IMR-90 (cell line): ENCODE measurements around the gene GPX4. TPM values are rescaled to one million over a fixed set of nuclear protein-coding genes. Genes with fewer than 3 reads are reported as not detected.
A peak's percentile ranks its signal among the peaks of the same experiment; 100 is the strongest.

Experiments used
- ATAC-seq: fragments of 200-7000 bp; cut with Tn5 transposase; 2 replicates; pipeline ENCODE4 v1.9.1; 2020; ENCODE audit warnings: low read depth, mild to moderate bottlenecking, moderate library complexity
- BruUV-seq: library from RNA; stranded (reverse); fragments of 400-500 nt; replicated peaks from 2 replicates; lab custom pipeline; 2021; lab: Mats Ljungman, UMichigan
- CTCF ChIA-PET: fragments of 300-600 bp; formaldehyde crosslinking; extraction: SDS; loops from one replicate; lab custom pipeline; 2021; ENCODE audit warnings: antibody characterized with exemption; lab: Yijun Ruan, JAX
- POLR2A ChIA-PET: fragments of 300-600 bp; sonication (Branson Sonifier 250); formaldehyde crosslinking; loops from one replicate; lab custom pipeline; 2022; ENCODE audit warnings: antibody characterized with exemption; ENCODE audit not compliant: unreplicated experiment; lab: Charles Lee
- DNase-seq: peaks from one replicate; pipeline ENCODE4 v3.0.0; 2013
- H2AFZ ChIP-seq: replicated peaks from 2 replicates; pipeline ENCODE3; 2013; ENCODE audit warnings: low read length, mild to moderate bottlenecking; ENCODE audit not compliant: poor library complexity
- H2AK5ac ChIP-seq: 2 replicates; pipeline ENCODE4 v1.6.1; 2013; ENCODE audit warnings: low read depth, low read length, inconsistent platforms
- H2AK9ac ChIP-seq: replicated peaks from 2 replicates; pipeline ENCODE3; 2013; ENCODE audit warnings: mild to moderate bottlenecking, low read depth, low read length, moderate library complexity; ENCODE audit not compliant: poor library complexity
- H2BK120ac ChIP-seq: 2 replicates; pipeline ENCODE4 v1.6.1; 2013; ENCODE audit warnings: low read depth, low read length, inconsistent platforms
- H2BK15ac ChIP-seq: 3 replicates; pipeline ENCODE4 v1.6.1; 2013; ENCODE audit warnings: low read depth, low read length, inconsistent platforms
- H2BK20ac ChIP-seq: 2 replicates; pipeline ENCODE4 v1.6.1; 2013; ENCODE audit warnings: low read depth, mild to moderate bottlenecking, inconsistent platforms, low read length, moderate library complexity
- H2BK5ac ChIP-seq: 2 replicates; pipeline ENCODE4 v1.6.1; 2013; ENCODE audit warnings: mild to moderate bottlenecking, low read depth, low read length, inconsistent platforms; ENCODE audit not compliant: poor library complexity, severe bottlenecking
- H3K14ac ChIP-seq: replicated peaks from 2 replicates; pipeline ENCODE4 v1.6.1; 2013; ENCODE audit warnings: low read depth, low read length, inconsistent platforms
- H3K18ac ChIP-seq: 2 replicates; pipeline ENCODE4 v1.6.1; 2013; ENCODE audit warnings: low read depth, low read length, control low read depth
- H3K23ac ChIP-seq: 2 replicates; pipeline ENCODE4 v1.6.1; 2013; ENCODE audit warnings: low read depth, low read length, inconsistent platforms
- H3K27ac ChIP-seq: 2 replicates; pipeline ENCODE4 v1.5.1; 2013; ENCODE audit warnings: mild to moderate bottlenecking, control low read depth, low read length; ENCODE audit not compliant: insufficient read depth
- H3K27me3 ChIP-seq: 2 replicates; pipeline ENCODE4 v1.6.1; 2013; ENCODE audit warnings: low read length; ENCODE audit not compliant: control insufficient read depth, insufficient read depth
- H3K36me3 ChIP-seq: 2 replicates; pipeline ENCODE4 v1.6.1; 2013; ENCODE audit warnings: low read length, mixed read lengths; ENCODE audit not compliant: control insufficient read depth, insufficient read depth
- H3K4ac ChIP-seq: 2 replicates; pipeline ENCODE4 v1.6.1; 2013; ENCODE audit warnings: low read depth, low read length, inconsistent platforms
- H3K4me1 ChIP-seq: 2 replicates; pipeline ENCODE4 v1.6.1; 2013; ENCODE audit warnings: low read length, mixed read lengths; ENCODE audit not compliant: control insufficient read depth, insufficient read depth
- H3K4me2 ChIP-seq: 2 replicates; pipeline ENCODE4 v1.6.1; 2013; ENCODE audit warnings: low read depth, mild to moderate bottlenecking, control low read depth, low read length, moderate library complexity
- H3K4me3 ChIP-seq: 2 replicates; pipeline ENCODE4 v1.5.1; 2013; ENCODE audit warnings: low read depth, mild to moderate bottlenecking, control low read depth, low read length, moderate library complexity; ENCODE audit not compliant: insufficient read depth
- H3K56ac ChIP-seq: 2 replicates; pipeline ENCODE4 v1.6.1; 2013; ENCODE audit warnings: low read length, inconsistent platforms; ENCODE audit not compliant: insufficient read depth; ENCODE audit errors: extremely low read depth
- H3K79me1 ChIP-seq, 2 experiments: 2 replicates each; pipeline ENCODE4 v1.6.1; 2013; ENCODE audit warnings: low read length in 2 of 2, inconsistent platforms in 1 of 2, low read depth in 1 of 2
- H3K9ac ChIP-seq: 2 replicates; pipeline ENCODE4 v1.6.1; 2013; ENCODE audit warnings: low read depth, low read length, control low read depth
- H3K9me1 ChIP-seq: 2 replicates; pipeline ENCODE4 v1.6.1; 2013; ENCODE audit warnings: low read length, inconsistent platforms; ENCODE audit not compliant: insufficient read depth
- H3K9me3 ChIP-seq: 2 replicates; pipeline ENCODE4 v1.6.1; 2013; ENCODE audit warnings: low read length; ENCODE audit not compliant: control insufficient read depth, insufficient read depth
- H4K20me1 ChIP-seq: 2 replicates; pipeline ENCODE4 v1.6.1; 2013; ENCODE audit warnings: low read length, inconsistent platforms; ENCODE audit not compliant: insufficient read depth
- H4K5ac ChIP-seq: 2 replicates; pipeline ENCODE4 v1.6.1; 2013; ENCODE audit warnings: mild to moderate bottlenecking, low read depth, low read length, control low read depth
- H4K8ac ChIP-seq, 2 experiments: 2 replicates each; pipeline ENCODE4 v1.6.1; 2013; ENCODE audit warnings: low read depth in 2 of 2, low read length in 2 of 2, control low read depth in 1 of 2, inconsistent platforms in 1 of 2
- H4K91ac ChIP-seq: 2 replicates; pipeline ENCODE4 v1.6.1; 2013; ENCODE audit warnings: low read depth, low read length, inconsistent platforms; ENCODE audit not compliant: insufficient read depth
- BHLHE40 ChIP-seq: fragments of 150-350 bp; IDR thresholded peaks from 2 replicates; pipeline ENCODE4 v1.6.1; 2016; ENCODE audit warnings: mild to moderate bottlenecking, low read depth, low read length
- CTCF ChIP-seq: conservative IDR thresholded peaks from 2 replicates; pipeline ENCODE4 v1.5.1; 2012; ENCODE audit warnings: mild to moderate bottlenecking, low read depth, low read length, improper control_type of control experiment
- ELK1 ChIP-seq: fragments of 150-350 bp; IDR thresholded peaks from 2 replicates; pipeline ENCODE4 v1.6.1; 2016; ENCODE audit warnings: low read depth, mild to moderate bottlenecking, low read length, moderate library complexity, borderline replicate concordance
- FOS ChIP-seq: fragments of 150-350 bp; IDR thresholded peaks from 2 replicates; pipeline ENCODE4 v1.6.1; 2016; ENCODE audit warnings: low read depth, low read length
- MAFK ChIP-seq: IDR thresholded peaks from 2 replicates; pipeline ENCODE4 v1.6.1; 2012; ENCODE audit warnings: low read depth, low read length, improper control_type of control experiment
- MAZ ChIP-seq: IDR thresholded peaks from 2 replicates; pipeline ENCODE4 v1.6.1; 2012; ENCODE audit warnings: low read depth, mild to moderate bottlenecking, low read length, improper control_type of control experiment, moderate library complexity, borderline replicate concordance
- RAD21 ChIP-seq: IDR thresholded peaks from 2 replicates; pipeline ENCODE4 v1.6.1; 2012; ENCODE audit warnings: low read length, improper control_type of control experiment
- RCOR1 ChIP-seq: IDR thresholded peaks from 2 replicates; pipeline ENCODE4 v1.6.1; 2012; ENCODE audit warnings: mild to moderate bottlenecking, low read length, improper control_type of control experiment; ENCODE audit not compliant: insufficient replicate concordance
- RFX5 ChIP-seq: IDR thresholded peaks from 2 replicates; pipeline ENCODE4 v1.8.0; 2012; ENCODE audit warnings: low read depth, mild to moderate bottlenecking, low read length, moderate library complexity
- SMC3 ChIP-seq: fragments of 150-350 bp; IDR thresholded peaks from 2 replicates; pipeline ENCODE4 v1.6.1; 2016; ENCODE audit warnings: low read depth, mild to moderate bottlenecking, antibody characterized with exemption, low read length, moderate library complexity
- WGBS, 2 experiments: methylation state at CpG; one replicate each; pipeline versions ENCODE4 v1.1.5 to v1.1.7; 2013; ENCODE audit warnings: missing lambda C conversion rate in 2 of 2; ENCODE audit not compliant: insufficient read length in 1 of 2; ENCODE audit errors: extremely low coverage in 2 of 2; 5-methylcytosine and 5-hydroxymethylcytosine counted together
- dilution Hi-C: fragments of 300-500 bp; cut with HindIII; formaldehyde crosslinking; loops from one replicate; pipeline ENCODE4 v1.14.3; 2018; ENCODE audit warnings: low sequenced_read_pairs; ENCODE audit not compliant: unreplicated experiment
- in situ Hi-C: fragments of 300-500 bp; cut with MboI; formaldehyde crosslinking; loops from 3 replicates; pipeline ENCODE4 v1.14.3; 2019; ENCODE audit warnings: low sequenced_read_pairs, inconsistent platforms, mixed read lengths
- intact Hi-C: fragments of 100-400 bp; cut with micrococcal nuclease; formaldehyde crosslinking; loops from 2 replicates; pipeline ENCODE4 v1.10.0; 2022
- polyA plus RNA-seq, 3 experiments: library from polyadenylated mRNA; depleted of rRNA; stranded (reverse); fragments of >200 nt; gene quantifications; 2 replicates each; pipeline ENCODE4 v1.2.3, GENCODE V29; 2012; ENCODE audit warnings: low replicate concordance in 1 of 3
- total RNA-seq: library from RNA; depleted of rRNA; stranded (reverse); fragments of >200 nt; gene quantifications from 2 replicates; pipeline ENCODE4 v1.2.3, GENCODE V29; 2012

The GPX4 gene
- total and polyA plus RNA-seq, 2 of the 4 experiments (the other 2 are of a cell fraction): 357 to 1,083 TPM

GRCh38 chr19:1073956-1074517 lies 29.8 kb upstream of the GPX4 start (continued):
- TF ChIP-seq ELK1 (no peak), MAZ (no peak)

- DNase-seq: no peak
- CTCF ChIA-PET: no interaction called here
- 91% methylated on average over 9 of the region's 54 CpGs; no CpG with 5 or more reads in 1 of the 2 experiments for WGBS, 2 experiments
- Histone ChIP-seq H2AK9ac (no peak overlapping the region), H3K79me1 (no peaks in the 10 kb centered on the region), H3K4me3 (peak overlapping the region; percentile 29; the same call in 1 of the 2 replicates), H2BK120ac (no peak overlapping the region), H3K4ac (no peak overlapping the region), H3K9me3 (peaks cover 2% of the 10 kb centered on the region; the same call in 1 of the 2 replicates), H2AFZ (peak overlapping the region; percentile 41), H3K9ac (no peak overlapping the region), H3K14ac (no peak overlapping the region), H3K23ac (no peak overlapping the region), H2BK20ac (no peak overlapping the region), H2BK5ac (no peak overlapping the region), H3K4me1 (no peaks in the 10 kb centered on the region), H4K91ac (no peak overlapping the region), H3K4me2 (no peak overlapping the region), H4K8ac (no peak overlapping the region), H4K5ac (no peak overlapping the region), H3K27ac (no peak overlapping the region), H3K9me1 (no peaks in the 10 kb centered on the region), H2AK5ac (no peak overlapping the region), H4K20me1 (no peaks in the 10 kb centered on the region; the same call in 1 of the 2 replicates), H3K27me3 (peaks cover 21% of the 10 kb centered on the region), H3K36me3 (no peaks in the 10 kb centered on the region), H3K56ac (no peak overlapping the region), H3K18ac (no peak overlapping the region), H2BK15ac (no peak overlapping the region)
- no peak for ATAC-seq
- dilution Hi-C loops (no loop called here), in situ Hi-C loops (no loop called here), intact Hi-C loops (no loop called here)
- BruUV-seq: no TSS peak
- POLR2A ChIA-PET: no interaction called here
- TF ChIP-seq BHLHE40 (no peak), RAD21 (no peak), MAZ (no peak), SMC3 (no peak), ELK1 (no peak), MAFK (no peak), CTCF (no peak), FOS (no peak), RFX5 (no peak), RCOR1 (no peak)
These were observed 29.1 kb upstream of the GPX4 start for GRCh38 chr19:1074544-1075283.
